Endothelial cell of umbilical vein (primary cell): ENCODE data around the gene PRDM16.

ENCODE experiments used
- EZH2 ChIP-seq: IDR thresholded peaks from 2 replicates; pipeline ENCODE4 v1.6.1; 2012; ENCODE audit warnings: borderline replicate concordance, low read depth, mild to moderate bottlenecking, moderate library complexity, low read length, inconsistent platforms; ENCODE audit not compliant: severe bottlenecking
- FOS ChIP-seq: IDR thresholded peaks from 2 replicates; pipeline ENCODE4 v1.6.1; 2011; ENCODE audit warnings: mild to moderate bottlenecking, low read length, moderate library complexity, borderline replicate concordance; ENCODE audit not compliant: insufficient read depth
- GATA2 ChIP-seq: IDR thresholded peaks from 2 replicates; pipeline ENCODE4 v1.7.0; 2011; ENCODE audit warnings: low read depth, mild to moderate bottlenecking, moderate library complexity, mixed read lengths, low read length; ENCODE audit not compliant: insufficient read length, insufficient read depth
- POLR2A ChIP-seq: IDR thresholded peaks from 2 replicates; pipeline ENCODE4 v1.6.1; 2012; ENCODE audit warnings: low read depth, mild to moderate bottlenecking, control low read depth, low read length
- POLR2AphosphoS5 ChIP-seq: IDR thresholded peaks from 2 replicates; pipeline ENCODE4 v1.6.1; 2012; ENCODE audit warnings: low read depth, mild to moderate bottlenecking, control low read depth, low read length, moderate library complexity; ENCODE audit not compliant: insufficient read depth
- TF ChIP-seq, protein P1 (sequence below), 2 donors: IDR thresholded peaks; 1 replicate in 1 of 2; 2 replicates in 1 of 2; pipeline ENCODE4 v1.5.1; 2011; ENCODE audit warnings: low read length in 2 of 2, mild to moderate bottlenecking in 2 of 2, moderate library complexity in 2 of 2, control low read depth in 1 of 2, inconsistent platforms in 1 of 2, low read depth in 1 of 2; ENCODE audit not compliant: insufficient read depth in 1 of 2; ENCODE audit errors: extremely low read depth in 1 of 2

DNA sequence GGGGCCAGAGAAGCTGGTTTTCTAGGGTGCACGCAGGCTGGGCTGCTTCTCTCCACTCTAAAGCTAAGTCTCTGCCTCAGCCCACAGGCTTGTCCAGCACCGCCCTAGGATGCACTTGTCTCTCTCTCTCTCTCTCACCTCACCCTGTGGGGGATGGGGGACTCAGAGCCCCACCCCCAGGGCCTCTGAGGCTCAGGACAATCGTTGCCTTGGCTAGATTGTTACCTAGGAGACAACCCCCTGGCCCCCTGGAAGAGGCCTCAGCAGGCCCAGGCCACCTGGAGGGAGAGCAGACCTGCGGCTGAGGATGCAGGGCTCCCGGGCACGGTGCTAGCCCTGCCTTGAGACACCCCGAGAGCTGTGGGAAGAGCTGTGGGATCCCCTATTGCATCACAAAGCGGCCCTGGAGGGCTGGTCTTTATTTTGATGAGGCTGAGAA lies 47.8 kb upstream of the PRDM16 start, which contains the start of gene ACTRT2:
- TF ChIP-seq, protein P1, sequence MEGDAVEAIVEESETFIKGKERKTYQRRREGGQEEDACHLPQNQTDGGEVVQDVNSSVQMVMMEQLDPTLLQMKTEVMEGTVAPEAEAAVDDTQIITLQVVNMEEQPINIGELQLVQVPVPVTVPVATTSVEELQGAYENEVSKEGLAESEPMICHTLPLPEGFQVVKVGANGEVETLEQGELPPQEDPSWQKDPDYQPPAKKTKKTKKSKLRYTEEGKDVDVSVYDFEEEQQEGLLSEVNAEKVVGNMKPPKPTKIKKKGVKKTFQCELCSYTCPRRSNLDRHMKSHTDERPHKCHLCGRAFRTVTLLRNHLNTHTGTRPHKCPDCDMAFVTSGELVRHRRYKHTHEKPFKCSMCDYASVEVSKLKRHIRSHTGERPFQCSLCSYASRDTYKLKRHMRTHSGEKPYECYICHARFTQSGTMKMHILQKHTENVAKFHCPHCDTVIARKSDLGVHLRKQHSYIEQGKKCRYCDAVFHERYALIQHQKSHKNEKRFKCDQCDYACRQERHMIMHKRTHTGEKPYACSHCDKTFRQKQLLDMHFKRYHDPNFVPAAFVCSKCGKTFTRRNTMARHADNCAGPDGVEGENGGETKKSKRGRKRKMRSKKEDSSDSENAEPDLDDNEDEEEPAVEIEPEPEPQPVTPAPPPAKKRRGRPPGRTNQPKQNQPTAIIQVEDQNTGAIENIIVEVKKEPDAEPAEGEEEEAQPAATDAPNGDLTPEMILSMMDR (IDR thresholded peaks at IDR 0.05; ENCODE audit: extremely low read depth in 1 of 2, insufficient read depth in 1 of 2, low read depth in 1 of 2, low read length in 2 of 2) = no peak
- no peak for TF ChIP-seq POLR2A
- TF ChIP-seq GATA2 = no peak
- no peak for TF ChIP-seq POLR2AphosphoS5
- TF ChIP-seq FOS = no peak
- no peak for TF ChIP-seq EZH2
